ENCODE results near the gene LHPP. TPM values are rescaled to one million over a fixed set of nuclear protein-coding genes. Genes with fewer than 3 reads are reported as not detected.

Gene LHPP
- total RNA-seq, 2 experiments from 2014 or later: 4.9 to 5.5 TPM

- POLR2A ChIA-PET: no interaction called here
These were observed 51.0 kb downstream of the LHPP start for GRCh38 chr10:124512600-124512999.

GRCh38 chr10:124515244-124515970 is 53.8 kb downstream of the LHPP start:
- ChIA-PET POLR2A (no interaction called here), CTCF (no interaction called here)

More at GRCh38 chr10:124512600-124512999, 51.0 kb downstream of the LHPP start:
- CTCF ChIA-PET: no interaction called here

DNA sequence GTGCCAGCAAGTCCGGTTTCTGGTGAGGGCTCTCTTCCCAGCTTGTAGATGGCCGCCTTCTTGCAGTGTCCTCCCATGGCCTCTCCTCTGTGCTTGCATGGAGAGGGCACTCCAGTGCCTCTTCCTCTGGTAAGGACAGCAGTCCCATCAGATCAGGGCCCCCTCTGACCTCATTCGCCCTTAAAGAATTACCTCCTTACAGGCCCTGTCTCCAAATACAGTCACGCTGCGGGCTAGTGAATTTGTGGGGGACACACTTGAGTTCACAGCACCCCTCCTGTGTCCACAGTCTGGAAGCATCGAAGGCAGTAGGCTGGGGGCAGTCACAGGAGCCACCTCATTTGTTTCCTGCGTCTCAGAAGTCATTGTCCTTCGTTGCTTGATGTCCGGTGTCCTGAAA is 54.6 kb downstream of the LHPP start:
- CTCF ChIA-PET: no interaction called here
- POLR2A ChIA-PET: no interaction called here

DNA sequence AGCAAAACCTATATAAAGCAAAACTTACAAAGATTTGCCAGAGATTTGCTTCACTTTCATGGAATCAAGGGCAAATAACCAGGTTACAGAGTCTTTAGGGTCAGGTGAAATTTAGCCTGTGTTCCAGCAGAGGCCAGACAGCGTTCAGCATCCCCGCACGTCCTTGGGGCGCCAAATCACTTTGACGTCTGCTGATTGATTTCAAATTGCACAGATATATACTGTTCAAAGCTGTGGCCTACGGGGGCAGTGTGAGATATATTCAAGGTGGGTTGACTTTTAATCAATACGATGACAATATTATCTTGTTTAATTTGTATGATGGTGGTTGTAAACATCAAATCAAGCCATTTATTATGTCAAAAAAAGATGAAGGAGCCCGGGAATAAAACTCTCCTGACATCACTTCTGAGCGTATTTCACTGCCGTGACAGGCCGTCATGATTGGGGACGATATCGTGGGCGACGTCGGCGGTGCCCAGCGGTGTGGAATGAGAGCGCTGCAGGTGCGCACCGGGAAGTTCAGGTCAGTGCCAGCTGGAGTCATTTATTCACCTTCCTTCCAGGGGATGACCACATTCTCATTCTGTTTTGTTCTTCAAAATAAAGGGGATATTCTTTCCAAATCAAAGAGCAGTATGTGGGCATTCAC is 55.2 kb downstream of the LHPP start:
- POLR2A ChIA-PET: no interaction called here
- CTCF ChIA-PET: no interaction called here

GRCh38 chr10:124517461-124517860 is 55.8 kb downstream of the LHPP start:
- POLR2A ChIA-PET: no interaction called here
- CTCF ChIA-PET: interaction anchor here (0.6 kb wide), 1 partner anchor 88 kb away, joined by 3 read pairs; no protein-coding TSS in a partner anchor

DNA sequence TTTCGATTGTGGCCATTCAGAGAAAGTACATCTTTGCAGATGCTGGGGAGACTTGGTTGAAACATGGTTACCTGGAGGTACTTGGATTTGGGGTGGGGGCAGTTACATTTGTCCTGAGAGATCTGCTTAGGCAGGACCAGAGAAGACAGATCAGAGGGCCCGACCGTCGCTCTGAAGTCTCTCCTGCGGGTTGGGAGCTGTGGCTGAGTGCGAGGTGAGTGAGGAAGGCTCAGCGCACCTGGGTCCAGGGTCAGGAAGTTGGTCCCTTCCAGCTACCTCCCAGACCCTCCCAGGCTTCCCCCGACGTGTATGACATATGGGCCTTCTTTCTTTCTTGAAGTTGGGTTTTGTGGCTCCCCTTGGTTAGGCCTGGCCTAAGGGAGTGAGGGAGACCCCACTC is 56.3 kb downstream of the LHPP start:
- CTCF ChIA-PET: interaction anchor here (0.6 kb wide), 1 partner anchor 88 kb away, joined by 3 read pairs; no protein-coding TSS in a partner anchor
- POLR2A ChIA-PET: no interaction called here

DNA sequence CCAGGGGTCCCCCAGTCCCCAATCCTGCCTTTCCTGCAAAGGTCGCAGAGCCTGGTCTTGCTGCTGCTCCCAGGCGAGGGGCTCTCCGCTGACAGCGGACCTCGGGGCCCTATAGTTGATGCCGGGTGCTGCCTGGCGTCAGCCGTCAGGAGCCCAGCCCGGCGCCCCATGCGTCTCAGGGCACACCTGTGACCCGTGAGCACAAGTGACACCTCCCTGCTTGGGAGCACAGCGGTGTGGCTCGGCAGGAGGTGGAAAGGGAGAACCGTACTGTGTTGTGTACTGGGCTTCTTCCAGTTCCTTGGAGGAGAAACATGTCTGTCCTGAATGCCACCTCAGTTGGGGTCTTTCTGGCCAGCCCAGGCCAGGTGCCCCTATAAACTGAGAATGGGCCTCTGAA is 56.7 kb downstream of the LHPP start:
- ChIA-PET POLR2A (no interaction called here), CTCF (no interaction called here)

GRCh38 chr10:124520558-124521428 is 59.2 kb downstream of the LHPP start:
- ChIA-PET POLR2A (no interaction called here), CTCF (interaction anchor here (0.5 kb wide), 1 partner anchor 386 kb away, joined by 4 read pairs; no protein-coding TSS in a partner anchor)

DNA sequence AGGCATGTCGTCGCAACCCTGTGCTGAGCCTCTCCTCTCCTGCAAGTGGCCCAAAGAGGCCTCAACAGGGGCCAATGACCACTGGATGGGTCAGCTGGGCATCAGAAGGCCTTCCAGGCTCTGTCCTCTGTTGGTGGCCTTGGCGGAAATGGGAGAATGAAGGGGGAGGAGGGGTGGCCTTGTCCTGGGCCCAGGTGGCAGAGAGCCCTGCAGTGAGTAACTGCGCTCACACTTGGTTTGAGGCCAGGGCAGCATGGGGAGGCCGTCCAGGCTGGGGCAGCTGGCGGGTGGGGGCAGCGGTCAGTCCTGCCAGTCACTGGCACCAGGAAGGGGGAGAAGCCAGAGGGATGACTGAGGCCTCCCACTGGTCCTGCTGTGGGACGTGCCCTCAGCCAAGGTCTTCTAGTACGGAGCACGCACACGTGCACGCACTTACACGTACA is 59.8 kb downstream of the LHPP start:
- ChIA-PET POLR2A (no interaction called here), CTCF (no interaction called here)

DNA sequence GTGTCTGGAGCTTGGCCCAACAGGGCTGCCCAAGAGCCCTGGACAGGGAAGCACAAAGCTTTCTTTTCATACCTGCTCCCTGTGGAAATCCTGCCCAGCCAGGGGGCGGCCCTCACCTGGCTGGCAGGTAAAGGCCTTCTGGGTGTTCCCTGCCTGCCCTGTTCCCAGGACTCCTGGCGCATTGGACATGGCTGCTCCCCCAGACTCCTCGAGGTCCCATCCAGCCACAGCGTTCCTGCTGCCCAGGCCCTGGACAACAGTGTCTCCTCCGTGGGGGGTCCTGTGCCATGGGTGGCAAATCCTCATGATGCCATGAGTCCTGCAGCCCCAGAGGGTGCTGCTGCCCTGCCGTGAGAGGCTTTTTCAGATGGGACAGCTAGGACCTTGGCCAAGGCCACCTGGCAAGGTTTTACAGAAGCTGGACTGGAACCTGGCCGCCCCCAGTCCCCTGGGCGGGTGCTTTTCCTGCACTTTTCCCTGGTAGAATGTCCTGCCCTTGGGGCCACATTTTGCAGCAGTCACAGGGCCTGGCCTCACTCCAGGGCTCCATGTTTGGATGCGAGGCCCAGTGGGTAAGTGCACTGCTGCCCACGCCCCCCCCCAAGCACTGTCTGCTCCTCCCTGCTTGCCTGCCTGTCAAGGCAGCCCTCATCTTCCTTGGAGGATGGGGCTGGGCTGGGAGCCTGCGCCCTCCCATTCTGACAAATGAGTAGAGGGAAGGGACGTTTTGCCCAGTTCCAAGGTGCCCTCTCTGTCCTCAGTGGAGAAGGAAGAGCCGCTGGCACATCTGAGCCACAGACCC is 60.7 kb downstream of the LHPP start:
- POLR2A ChIA-PET: no interaction called here
- CTCF ChIA-PET: interaction anchor here (0.6 kb wide), 1 partner anchor 170 kb away, joined by 5 read pairs; no protein-coding TSS in a partner anchor

GRCh38 chr10:124522933-124523871 is 61.6 kb downstream of the LHPP start:
- ChIA-PET CTCF (no interaction called here), POLR2A (no interaction called here)

DNA sequence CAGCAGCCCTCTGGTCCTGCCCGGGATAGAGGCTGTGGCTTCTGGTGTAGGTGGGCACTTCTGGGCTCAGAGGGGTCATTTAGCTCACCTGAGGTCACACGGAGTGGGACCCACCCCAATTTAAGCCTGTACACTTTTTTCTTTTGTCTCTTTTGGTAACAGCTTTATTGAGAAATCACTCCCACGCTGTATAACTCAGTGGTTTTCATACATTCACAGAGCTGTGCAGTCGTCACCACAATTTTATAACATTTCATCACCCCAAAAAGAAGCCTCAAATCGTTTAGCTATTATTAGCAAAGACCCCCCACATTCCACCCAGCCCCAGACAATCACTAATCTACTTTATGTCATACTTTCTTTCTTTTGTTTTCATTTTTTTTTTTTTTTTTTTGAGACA is 62.3 kb downstream of the LHPP start:
- CTCF ChIA-PET: no interaction called here

GRCh38 chr10:124524991-124525653 is 63.5 kb downstream of the LHPP start:
- CTCF ChIA-PET: interaction anchor here (1.7 kb wide), 1 partner anchor 220 kb away, joined by 4 read pairs; no protein-coding TSS in a partner anchor
- POLR2A ChIA-PET: no interaction called here

More for the DNA sequence above, 62.3 kb downstream of the LHPP start:
- POLR2A ChIA-PET: no interaction called here

GRCh38 chr10:124525751-124526600 is 64.4 kb downstream of the LHPP start:
- CTCF ChIA-PET: interaction anchor here (1.7 kb wide), 1 partner anchor 220 kb away, joined by 4 read pairs; no protein-coding TSS in a partner anchor

GRCh38 chr10:124526621-124527267 is 65.1 kb downstream of the LHPP start:
- ChIA-PET CTCF (interaction anchor here (0.7 to 1.7 kb wide), 2 partner anchors 138 to 219 kb away, joined by 3 to 4 read pairs; no protein-coding TSS in a partner anchor), POLR2A (no interaction called here)

More at GRCh38 chr10:124525751-124526600, 64.4 kb downstream of the LHPP start:
- POLR2A ChIA-PET: no interaction called here

DNA sequence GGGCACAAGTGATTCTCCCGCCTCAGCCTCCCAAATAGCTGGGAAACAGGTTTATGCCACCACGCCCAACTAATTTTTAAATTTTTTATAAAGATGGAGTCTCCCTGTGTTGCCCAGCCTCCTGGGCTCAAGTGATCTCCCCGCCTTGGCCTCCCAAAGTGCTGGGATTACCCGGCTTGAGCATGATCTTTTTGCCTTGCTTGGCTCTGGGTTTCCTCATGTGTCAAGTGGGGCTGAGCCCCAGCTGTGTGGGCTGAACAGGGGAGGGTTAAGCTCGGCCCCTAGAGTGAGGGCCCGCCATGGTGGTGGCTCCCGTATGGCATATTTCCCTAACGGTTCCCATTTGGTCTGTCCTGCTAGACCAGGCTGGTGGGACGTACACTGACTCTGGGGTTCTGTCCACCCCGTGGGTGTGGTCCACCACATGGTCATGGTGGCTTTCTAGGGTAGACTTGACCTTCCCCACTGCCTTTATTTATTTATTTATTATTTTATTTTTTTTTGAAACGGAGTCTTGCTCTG is 66.3 kb downstream of the LHPP start:
- CTCF ChIA-PET: no interaction called here
- POLR2A ChIA-PET: no interaction called here
